RWPE2 (cell line): ENCODE data around the gene MUC2.

ENCODE experiments used
- ATAC-seq: fragments of 200-7000 bp; cut with Tn5 transposase; 3 replicates; pipeline ENCODE4 v1.9.1; 2021; ENCODE audit warnings: low read depth
- DNase-seq: peaks from one replicate; pipeline ENCODE4 v3.0.0-alpha.2; 2020; ENCODE audit warnings: low spot score
- H3K27ac ChIP-seq: fragments of 450-650 bp; 2 replicates; pipeline ENCODE4 v1.5.1; 2017; ENCODE audit warnings: mild to moderate bottlenecking; ENCODE audit not compliant: poor library complexity, severe bottlenecking
- H3K27me3 ChIP-seq: fragments of 250-450 bp; sonication (Bioruptor Pico); 2 replicates; pipeline ENCODE4 v1.5.1; 2021; ENCODE audit warnings: mild to moderate bottlenecking, moderate library complexity; ENCODE audit not compliant: insufficient read depth, poor library complexity, severe bottlenecking
- H3K36me3 ChIP-seq: fragments of 250-450 bp; sonication (Bioruptor Pico); 2 replicates; pipeline ENCODE4 v1.5.1; 2020; ENCODE audit warnings: low read depth, mild to moderate bottlenecking, moderate library complexity
- H3K4me1 ChIP-seq: fragments of 250-450 bp; sonication (Bioruptor Pico); 2 replicates; pipeline ENCODE4 v1.5.1; 2021; ENCODE audit warnings: mild to moderate bottlenecking, moderate library complexity; ENCODE audit not compliant: insufficient read depth, poor library complexity, severe bottlenecking
- H3K4me3 ChIP-seq: fragments of 250-450 bp; sonication (Bioruptor Pico); 2 replicates; pipeline ENCODE4 v1.5.1; 2021; ENCODE audit warnings: mild to moderate bottlenecking, moderate library complexity; ENCODE audit not compliant: severe bottlenecking
- H3K9me3 ChIP-seq: fragments of 250-450 bp; sonication (Bioruptor Pico); 2 replicates; pipeline ENCODE4 v1.5.1; 2021; ENCODE audit warnings: mild to moderate bottlenecking, moderate library complexity; ENCODE audit not compliant: severe bottlenecking
- CTCF ChIP-seq: fragments of 450-650 bp; IDR thresholded peaks from one replicate; pipeline ENCODE4 v1.5.1; 2017; ENCODE audit warnings: mild to moderate bottlenecking, moderate library complexity; ENCODE audit not compliant: poor library complexity, severe bottlenecking

The MUC2 gene

GRCh38 chr11:1116666-1117390 lies 42.2 kb downstream of the MUC2 start:
- Histone ChIP-seq H3K36me3 (no peaks in the 10 kb centered on the region), H3K9me3 (no peaks in the 10 kb centered on the region), H3K27me3 (peaks cover 3% of the 10 kb centered on the region), H3K4me3 (no peak overlapping the region), H3K4me1 (no peaks in the 10 kb centered on the region), H3K27ac (no peak overlapping the region)
- TF ChIP-seq CTCF: no peak
- ATAC-seq (no peak), DNase-seq (peak; percentile 58)

DNA sequence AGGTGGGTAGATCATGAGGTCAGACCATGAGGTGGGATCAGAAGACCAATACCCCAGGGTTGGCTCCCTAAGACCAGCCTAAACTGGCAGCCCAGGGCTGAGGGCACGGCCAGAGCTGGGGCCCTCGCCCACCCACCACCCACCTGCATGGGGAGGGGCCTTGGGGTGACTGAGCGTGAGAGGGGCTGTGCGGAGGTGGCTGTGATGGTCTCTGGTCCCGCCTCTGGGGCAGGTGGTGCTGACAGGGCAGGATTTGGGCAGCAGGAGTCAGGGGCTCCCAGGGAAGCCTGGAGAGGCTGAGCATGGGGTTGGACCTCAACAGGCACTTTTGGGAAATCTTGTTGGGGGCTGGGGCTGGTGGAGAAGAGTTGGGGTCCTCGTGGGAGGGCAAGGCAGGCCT lies 43.3 kb downstream of the MUC2 start:
- no peak for ATAC-seq
- TF ChIP-seq CTCF: no peak
- peak; percentile 26 for DNase-seq
- Histone ChIP-seq H3K27ac (no peak overlapping the region), H3K36me3 (no peaks in the 10 kb centered on the region), H3K9me3 (no peaks in the 10 kb centered on the region), H3K4me3 (no peak overlapping the region), H3K27me3 (peaks cover 3% of the 10 kb centered on the region), H3K4me1 (no peaks in the 10 kb centered on the region)

DNA sequence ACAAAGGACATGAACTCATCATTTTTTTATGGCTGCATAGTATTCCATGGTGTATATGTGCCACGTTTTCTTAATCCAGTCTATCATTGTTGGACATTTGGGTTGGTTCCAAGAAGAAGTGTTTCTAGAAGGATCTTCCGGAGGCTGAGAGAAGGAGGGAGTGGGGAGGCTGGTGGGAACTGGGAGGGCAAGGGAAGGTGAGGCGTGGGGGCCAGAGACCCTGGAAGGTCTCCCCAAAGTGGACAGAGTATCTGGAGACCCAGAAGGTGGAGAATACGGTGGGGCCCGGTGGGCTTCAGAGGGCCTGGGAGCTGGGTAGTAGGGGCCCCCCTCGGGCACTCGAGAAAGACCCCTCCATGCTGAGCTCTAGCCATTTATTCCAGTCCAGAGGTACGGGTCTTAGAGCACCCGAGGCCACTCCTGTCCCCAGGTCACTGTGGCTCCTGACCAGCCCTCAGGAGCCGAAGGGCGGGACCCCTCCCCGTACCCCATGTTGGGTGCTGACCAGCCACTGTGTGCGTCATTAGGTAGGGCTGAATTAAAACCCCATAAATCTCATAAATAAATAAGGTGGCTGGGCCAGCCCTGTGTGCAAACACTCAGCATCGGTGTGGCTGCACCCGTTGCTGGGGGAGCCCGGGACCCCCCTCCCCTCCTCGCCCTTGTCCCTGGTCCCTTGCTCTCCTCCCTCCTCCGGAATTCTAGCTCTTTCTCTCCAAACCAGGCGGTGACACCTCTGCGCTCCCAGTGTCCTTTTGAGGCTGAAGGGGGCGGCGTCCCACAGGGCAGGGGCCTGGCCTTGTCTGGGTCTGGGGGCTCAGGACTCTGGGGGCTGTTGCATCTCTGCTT lies 44.3 kb downstream of the MUC2 start:
- H3K4me3 ChIP-seq: no peak overlapping the region
- H3K36me3 ChIP-seq: no peaks in the 10 kb centered on the region
- DNase-seq (no peak), ATAC-seq (no peak)
- H3K9me3 ChIP-seq: no peaks in the 10 kb centered on the region
- H3K27me3 ChIP-seq: peaks cover 3% of the 10 kb centered on the region
- no peak for TF ChIP-seq CTCF
- H3K4me1 ChIP-seq: no peaks in the 10 kb centered on the region
- no peak overlapping the region for H3K27ac ChIP-seq

- no peak for TF ChIP-seq CTCF
- Histone ChIP-seq H3K4me1 (no peaks in the 10 kb centered on the region), H3K27me3 (peaks cover 3% of the 10 kb centered on the region), H3K4me3 (no peak overlapping the region), H3K36me3 (no peaks in the 10 kb centered on the region), H3K9me3 (no peaks in the 10 kb centered on the region), H3K27ac (no peak overlapping the region)
- ATAC-seq (no peak), DNase-seq (no peak)
Measured at GRCh38 chr11:1119604-1120146, 45.0 kb downstream of the MUC2 start.
